Body of pancreas (tissue), 4 donors: ENCODE data around the gene ADRM1. TPM values are rescaled to one million over a fixed set of nuclear protein-coding genes. Genes with fewer than 3 reads are reported as not detected.

Source experiments
- ATAC-seq: fragments of 150-250 bp; one replicate; pipeline ENCODE4 v1.9.1; 2016
- DNase-seq, 4 donors: peaks; one replicate each; pipeline ENCODE4 v3.0.0-alpha.2; 2019
- H3K27ac ChIP-seq, 4 donors: fragments of 200-600 bp; sonication (generic); 1 replicate in 3 of 4; 2 replicates in 1 of 4; pipeline versions ENCODE4 v1.5.1 to v1.6.1; 2016 to 2019; ENCODE audit warnings: mild to moderate bottlenecking in 1 of 4, mixed read lengths in 1 of 4, moderate library complexity in 1 of 4
- H3K27me3 ChIP-seq, 2 donors: fragments of 200-600 bp; sonication (generic); one replicate each; pipeline ENCODE4 v1.6.0; 2016; ENCODE audit warnings: mild to moderate bottlenecking in 1 of 2
- H3K36me3 ChIP-seq, 2 donors: fragments of 200-600 bp; sonication (generic); replicated peaks in 1 of 2; 2 replicates each; pipeline ENCODE4 v1.5.1; 2016; ENCODE audit warnings: low read depth in 2 of 2; ENCODE audit not compliant: insufficient read depth in 1 of 2
- H3K4me1 ChIP-seq: fragments of 200-600 bp; sonication (generic); one replicate; pipeline ENCODE4 v1.6.0; 2016
- H3K4me3 ChIP-seq, 2 donors: fragments of 200-600 bp; sonication (generic); 1 replicate in 1 of 2; 2 replicates in 1 of 2; pipeline ENCODE4 v1.5.1; 2016 to 2019
- H3K9me3 ChIP-seq, 3 donors: fragments of 200-600 bp; sonication (generic); 1 replicate in 2 of 3; 2 replicates in 1 of 3; pipeline ENCODE4 v1.5.1; 2016
- CTCF ChIP-seq, 7 experiments: fragments of 450-650 bp in 4 of 7; fragments of 200-600 bp in 3 of 7; sonication (generic) in 3 of 7; IDR thresholded peaks; one replicate each; pipeline ENCODE4 v1.5.1; 2016 to 2019; ENCODE audit warnings: antibody characterized with exemption in 7 of 7
- POLR2A ChIP-seq, 3 donors: fragments of 450-650 bp; IDR thresholded peaks; one replicate each; pipeline ENCODE4 v1.6.1; 2016; ENCODE audit warnings: antibody characterized with exemption in 3 of 3, mild to moderate bottlenecking in 2 of 3
- WGBS, 2 donors: methylation state at CpG; one replicate each; pipeline ENCODE4 v1.1.5; 2017; 5-methylcytosine and 5-hydroxymethylcytosine counted together
- intact Hi-C: fragments of 100-400 bp; cut with DNase I; formaldehyde crosslinking; loops from one replicate; pipeline ENCODE4 v1.15.1; 2023
- total RNA-seq, 2 donors: library from RNA; depleted of rRNA; stranded (reverse); fragments of >200 nt; gene quantifications; one replicate each; pipeline ENCODE4 v1.1.0, GENCODE V29; 2016

ADRM1 gene
- total RNA-seq, 2 donors from 2014 or later = 79.9 to 104 TPM

- DNase-seq = no peak
- H3K36me3 ChIP-seq = peaks cover 0 to 14% of the 10 kb centered on the region in 2 donors
- intact Hi-C loops = no loop called here
- 84 to 90% methylated on average over 4 to 20 of the region's 25 CpGs for WGBS, 2 donors
- no peak for ATAC-seq
- no peaks in the 10 kb centered on the region for H3K9me3 ChIP-seq
- no peak overlapping the region for H3K27ac ChIP-seq
- no peaks in the 10 kb centered on the region for H3K4me1 ChIP-seq
- no peak overlapping the region for H3K4me3 ChIP-seq
- H3K27me3 ChIP-seq = no peaks in the 10 kb centered on the region
- TF ChIP-seq POLR2A (IDR thresholded peaks at IDR 0.05) = no peak
- no peak for TF ChIP-seq CTCF (IDR thresholded peaks at IDR 0.05)
These were observed 21.4 kb downstream of the ADRM1 start for GRCh38 chr20:62323980-62324906.

- Histone ChIP-seq H3K27ac (no peak overlapping the region), H3K27me3 (no peaks in the 10 kb centered on the region), H3K9me3 (no peaks in the 10 kb centered on the region), H3K4me3 (no peak overlapping the region), H3K36me3 (peaks cover 0 to 17% of the 10 kb centered on the region in 2 donors), H3K4me1 (no peaks in the 10 kb centered on the region)
- no peak for TF ChIP-seq POLR2A (IDR thresholded peaks at IDR 0.05)
- TF ChIP-seq CTCF (IDR thresholded peaks at IDR 0.05) = no peak
- 95 to 96% methylated on average over 8 to 12 of the region's 14 CpGs for WGBS, 2 donors
- DNase-seq (no peak), ATAC-seq (no peak)
- intact Hi-C loops = no loop called here
These were observed 22.5 kb downstream of the ADRM1 start for GRCh38 chr20:62325172-62325905.

- no peak overlapping the region for H3K27ac ChIP-seq
- intact Hi-C loops = no loop called here
- no peak overlapping the region for H3K4me3 ChIP-seq
- DNase-seq (no peak), ATAC-seq (no peak)
- H3K27me3 ChIP-seq = no peaks in the 10 kb centered on the region
- peaks cover 0 to 23% of the 10 kb centered on the region in 2 donors for H3K36me3 ChIP-seq
- no peak for TF ChIP-seq POLR2A (IDR thresholded peaks at IDR 0.05)
- no peak for TF ChIP-seq CTCF (IDR thresholded peaks at IDR 0.05)
- no peaks in the 10 kb centered on the region for H3K4me1 ChIP-seq
- 95 to 96% methylated on average over 8 to 14 of the region's 14 CpGs for WGBS, 2 donors
- H3K9me3 ChIP-seq = no peaks in the 10 kb centered on the region
These were observed 23.8 kb downstream of the ADRM1 start for GRCh38 chr20:62326559-62326958.

GRCh38 chr20:62326959-62327725 is 24.3 kb downstream of the ADRM1 start:
- Histone ChIP-seq H3K27ac (no peak overlapping the region), H3K4me3 (no peak overlapping the region), H3K9me3 (no peaks in the 10 kb centered on the region), H3K36me3 (peaks cover 0 to 26% of the 10 kb centered on the region in 2 donors), H3K4me1 (no peaks in the 10 kb centered on the region), H3K27me3 (no peaks in the 10 kb centered on the region)
- no peak for DNase-seq
- intact Hi-C loops = no loop called here
- TF ChIP-seq CTCF (IDR thresholded peaks at IDR 0.05) (no peak), POLR2A (IDR thresholded peaks at IDR 0.05) (no peak)
- WGBS, 2 donors = 87 to 93% methylated on average over 13 to 27 of the region's 30 CpGs
- ATAC-seq = no peak
